ENCODE measurements around the gene VCL. TPM values are rescaled to one million over a fixed set of nuclear protein-coding genes. Genes with fewer than 3 reads are reported as not detected.
"Not testable (repeated sequence)": the region's sequence is repeated elsewhere in the genome, so short reads cannot be mapped to it uniquely, and the experiment has no call there.

VCL gene
- polyA plus RNA-seq, 1 donor from 2014 or later = 11.2 TPM

GRCh38 chr10:74140553-74140952 lies 142.6 kb downstream of the VCL start:
- no peak overlapping the region for H3K4me3 ChIP-seq (ENCODE audit: low read length)
- no peak for TF ChIP-seq SMC3 (conservative IDR thresholded peaks at IDR 0.05; ENCODE audit: poor library complexity)
- no peak for TF ChIP-seq EZH2 (IDR thresholded peaks at IDR 0.05; ENCODE audit: borderline replicate concordance, insufficient read depth, low read length, poor library complexity, severe bottlenecking)
- TF ChIP-seq TAF1 (IDR thresholded peaks at IDR 0.05; ENCODE audit: low read depth) = no peak

GRCh38 chr10:74145133-74145532 lies 147.2 kb downstream of the VCL start:
- H3K4me2 ChIP-seq (ENCODE audit: low read length) = no peak overlapping the region
- H3K27ac ChIP-seq (ENCODE audit: low read length) = no peak overlapping the region
- no peaks in the 10 kb centered on the region for H3K36me3 ChIP-seq (ENCODE audit: insufficient read depth, low read length)
- no peak overlapping the region for H3K9ac ChIP-seq (ENCODE audit: low read length)
- TF ChIP-seq MXI1 (conservative IDR thresholded peaks at IDR 0.05; ENCODE audit: poor library complexity, severe bottlenecking) (no peak), POLR2AphosphoS5 (IDR thresholded peaks at IDR 0.05) (no peak), TAF1 (IDR thresholded peaks at IDR 0.05; ENCODE audit: low read depth) (no peak), RAD21 (conservative IDR thresholded peaks at IDR 0.05) (no peak), SMC3 (conservative IDR thresholded peaks at IDR 0.05; ENCODE audit: poor library complexity) (no peak), EP300 (conservative IDR thresholded peaks at IDR 0.05; ENCODE audit: poor library complexity, severe bottlenecking) (no peak), CTCF (IDR thresholded peaks at IDR 0.05; ENCODE audit: poor library complexity, severe bottlenecking) (no peak), EZH2 (IDR thresholded peaks at IDR 0.05; ENCODE audit: borderline replicate concordance, insufficient read depth, low read length, poor library complexity, severe bottlenecking) (no peak), REST (IDR thresholded peaks at IDR 0.05; ENCODE audit: borderline replicate concordance) (no peak)
- H3K9me2 ChIP-seq (ENCODE audit: insufficient read depth, low read length) = no peaks in the 10 kb centered on the region
- no peaks in the 10 kb centered on the region for H3F3A ChIP-seq (ENCODE audit: insufficient read depth, low read length, poor library complexity, severe bottlenecking)
- no peaks in the 10 kb centered on the region for H3K9me3 ChIP-seq (ENCODE audit: low read length)
- H4K20me1 ChIP-seq (ENCODE audit: insufficient read depth) = no peaks in the 10 kb centered on the region
- no peak overlapping the region for H2AFZ ChIP-seq (ENCODE audit: low read depth, low read length)
- H3K4me3 ChIP-seq (ENCODE audit: low read length) = no peak overlapping the region
- peaks cover 49% of the 10 kb centered on the region for H3K79me2 ChIP-seq (replicated peaks; ENCODE audit: insufficient read depth, low read length)
- H3K27me3 ChIP-seq (ENCODE audit: insufficient read depth, low read depth, low read length) = no peaks in the 10 kb centered on the region

More at GRCh38 chr10:74140553-74140952, 142.6 kb downstream of the VCL start:
- no peak overlapping the region for H3K9ac ChIP-seq (ENCODE audit: low read length)
- H2AFZ ChIP-seq (ENCODE audit: low read depth, low read length) = no peak overlapping the region
- H3K27ac ChIP-seq (ENCODE audit: low read length) = no peak overlapping the region
- H3K36me3 ChIP-seq (ENCODE audit: insufficient read depth, low read length) = peaks cover 9% of the 10 kb centered on the region
- H3K79me2 ChIP-seq (replicated peaks; ENCODE audit: insufficient read depth, low read length) = peaks cover 17% of the 10 kb centered on the region
- no peaks in the 10 kb centered on the region for H3K27me3 ChIP-seq (ENCODE audit: insufficient read depth, low read depth, low read length)
- H3K9me2 ChIP-seq (ENCODE audit: insufficient read depth, low read length) = no peaks in the 10 kb centered on the region
- H3K9me3 ChIP-seq (ENCODE audit: low read length) = no peaks in the 10 kb centered on the region
- H3K4me2 ChIP-seq (ENCODE audit: low read length) = no peak overlapping the region
- no peaks in the 10 kb centered on the region for H3F3A ChIP-seq (ENCODE audit: insufficient read depth, low read length, poor library complexity, severe bottlenecking)
- no peaks in the 10 kb centered on the region for H4K20me1 ChIP-seq (ENCODE audit: insufficient read depth)

- H4K20me1 ChIP-seq (ENCODE audit: insufficient read depth); H3K27me3 ChIP-seq (ENCODE audit: insufficient read depth, low read depth, low read length); H3F3A ChIP-seq (ENCODE audit: insufficient read depth, low read length, poor library complexity, severe bottlenecking); H2AFZ ChIP-seq (ENCODE audit: low read depth, low read length); H3K9me2 ChIP-seq (ENCODE audit: insufficient read depth, low read length); H3K36me3 ChIP-seq (ENCODE audit: insufficient read depth, low read length); H3K27ac ChIP-seq (ENCODE audit: low read length); H3K9me3 ChIP-seq (ENCODE audit: low read length); H3K4me2 ChIP-seq (ENCODE audit: low read length); H3K4me3 ChIP-seq (ENCODE audit: low read length); H3K9ac ChIP-seq (ENCODE audit: low read length): not testable (repeated sequence)
- H3K79me2 ChIP-seq (replicated peaks; ENCODE audit: insufficient read depth, low read length) = peaks cover 47% of the 10 kb centered on the region
These were observed 149.1 kb downstream of the VCL start for GRCh38 chr10:74146980-74147379.
